SK-MEL-5 (cell line): ENCODE results near the gene LRRC41. TPM values are rescaled to one million over a fixed set of nuclear protein-coding genes. Genes with fewer than 3 reads are reported as not detected.

Source experiments
- DNase-seq: peaks from one replicate; pipeline ENCODE4 v3.0.0-alpha.2; 2016; ENCODE audit warnings: low read depth, low spot score
- in situ Hi-C: cut with HindIII; loops from 2 replicates; pipeline ENCODE4 v1.10.0; 2016; ENCODE audit warnings: low sequenced_read_pairs, high pct_unique_total_duplicates, low pct_unique_long_range_greater_than_20kb
- total RNA-seq: library from RNA; depleted of rRNA; stranded (reverse); fragments of >200 nt; shearing (Covaris generic); gene quantifications from 2 replicates; pipeline ENCODE4 v1.2.3, GENCODE V29; 2014

Gene LRRC41
- total RNA-seq, 1 experiment from 2014 or later: 42.8 TPM

DNA sequence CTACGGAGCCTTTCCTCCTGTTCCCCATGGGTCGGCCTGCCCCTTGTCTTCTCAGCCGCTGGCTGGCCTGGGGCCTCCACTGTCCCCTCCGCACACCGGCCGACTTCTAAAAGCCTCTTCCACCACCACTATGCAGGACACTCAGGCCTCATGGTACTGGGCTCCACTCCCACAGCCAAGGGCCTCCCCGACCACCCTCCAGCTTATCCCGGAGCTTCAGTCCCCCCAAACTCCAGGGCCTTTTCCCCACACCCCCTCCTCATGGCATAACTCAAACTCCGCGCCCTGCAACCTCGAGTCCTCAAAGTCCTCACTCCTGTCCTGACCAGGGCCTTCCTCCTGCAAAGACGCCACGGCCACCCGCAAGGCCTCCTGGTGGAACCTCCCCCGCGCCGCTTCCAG lies 2.0 kb downstream of the LRRC41 start:
- no peak for DNase-seq
- in situ Hi-C loops: no loop called here

DNA sequence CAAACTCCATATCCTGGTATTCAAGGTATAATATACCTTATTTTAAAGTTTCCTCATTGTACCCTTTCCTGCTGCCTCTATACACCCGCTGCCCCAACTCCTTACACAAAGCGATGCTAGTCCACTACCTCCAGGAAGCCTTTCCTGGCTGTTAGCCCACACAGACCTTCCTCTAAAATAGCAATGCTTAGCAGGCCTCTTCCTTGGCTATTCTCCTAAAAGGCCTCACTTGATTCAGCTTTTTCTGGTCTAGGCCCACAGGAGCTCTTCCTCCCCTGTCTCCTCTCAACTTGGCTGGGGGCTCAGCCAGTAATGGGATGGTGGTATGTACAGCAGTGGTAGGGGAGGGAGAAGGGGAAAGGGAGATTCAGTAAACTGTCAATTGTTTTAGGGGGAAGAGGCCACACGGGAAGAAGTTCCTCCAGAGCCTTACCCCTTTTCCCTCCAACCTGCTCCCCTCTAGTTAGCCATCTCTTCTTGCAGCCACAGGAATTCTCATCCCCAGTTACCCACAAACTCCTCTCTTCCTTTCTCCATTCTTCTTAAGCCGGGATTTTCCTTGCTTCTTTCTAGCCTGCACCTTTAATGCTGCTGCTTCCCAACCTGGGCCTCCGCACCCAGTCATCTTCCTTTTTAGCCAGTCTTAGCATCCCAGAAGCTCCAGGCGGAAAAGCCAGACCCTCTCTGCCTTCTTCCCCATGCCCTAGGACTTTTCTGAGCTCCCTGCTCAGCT lies 2.6 kb downstream of the LRRC41 start:
- no peak for DNase-seq
- in situ Hi-C loops: no loop called here

DNA sequence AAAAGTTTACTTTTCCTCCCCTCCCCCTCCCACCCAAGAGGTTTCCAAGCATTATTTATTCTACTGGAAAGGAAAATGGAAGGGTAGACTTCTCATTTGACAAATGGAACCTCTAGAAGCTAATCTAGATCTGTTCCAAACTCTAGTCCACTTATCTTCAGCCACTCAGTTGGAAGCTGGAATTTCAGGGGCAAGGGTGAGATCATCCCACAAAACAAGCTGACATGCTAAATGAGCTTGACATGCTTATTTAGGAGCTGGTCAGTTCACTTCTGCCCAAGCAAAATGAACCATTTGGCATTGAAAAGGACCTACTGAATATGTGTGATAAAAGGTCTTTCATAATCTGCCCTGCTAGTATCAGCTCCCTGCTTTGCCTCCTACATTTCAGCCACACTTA lies 5.0 kb downstream of the LRRC41 start:
- in situ Hi-C loops: no loop called here

DNA sequence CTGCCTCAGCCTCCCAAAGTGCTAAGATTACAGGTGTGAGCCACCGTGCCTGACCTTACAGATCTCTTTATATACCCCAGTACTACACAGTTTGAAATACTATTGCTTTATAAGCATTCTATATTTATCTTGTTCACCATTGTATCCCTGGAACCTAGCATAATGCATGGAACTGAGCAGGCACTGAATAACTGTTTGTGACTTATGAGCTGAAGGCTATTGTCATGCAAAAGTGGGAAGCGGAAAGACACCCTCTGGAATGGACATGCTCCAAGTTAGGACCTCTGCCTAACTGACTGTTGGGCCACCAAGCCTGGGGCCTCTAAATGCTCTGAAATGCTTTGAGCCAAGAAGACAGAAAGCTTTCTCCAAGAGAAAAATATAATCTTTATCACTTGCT lies 8.1 kb downstream of the LRRC41 start:
- no peak for DNase-seq
- in situ Hi-C loops: no loop called here

More for the DNA sequence above, 5.0 kb downstream of the LRRC41 start:
- DNase-seq: no peak

DNA sequence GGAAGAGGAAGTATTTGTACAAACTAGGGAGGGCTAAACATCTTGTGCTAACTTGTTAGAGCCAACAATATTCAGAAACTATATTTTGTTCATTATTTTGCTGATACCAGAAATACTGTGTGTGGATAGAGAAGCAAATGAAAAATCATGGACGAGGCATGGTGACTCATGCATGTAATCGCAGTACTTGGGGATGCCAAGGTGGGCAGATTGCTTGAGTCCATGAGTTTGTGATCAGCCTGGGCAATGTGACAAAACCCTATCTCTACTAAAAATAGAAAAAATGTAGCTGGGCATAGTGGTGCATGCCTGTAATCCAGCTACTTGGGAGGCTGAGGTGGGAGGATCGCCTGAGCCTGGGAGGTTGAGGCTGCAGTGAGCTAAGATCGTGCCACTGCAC lies 13.4 kb downstream of the LRRC41 start:
- no peak for DNase-seq
- in situ Hi-C loops: no loop called here

DNA sequence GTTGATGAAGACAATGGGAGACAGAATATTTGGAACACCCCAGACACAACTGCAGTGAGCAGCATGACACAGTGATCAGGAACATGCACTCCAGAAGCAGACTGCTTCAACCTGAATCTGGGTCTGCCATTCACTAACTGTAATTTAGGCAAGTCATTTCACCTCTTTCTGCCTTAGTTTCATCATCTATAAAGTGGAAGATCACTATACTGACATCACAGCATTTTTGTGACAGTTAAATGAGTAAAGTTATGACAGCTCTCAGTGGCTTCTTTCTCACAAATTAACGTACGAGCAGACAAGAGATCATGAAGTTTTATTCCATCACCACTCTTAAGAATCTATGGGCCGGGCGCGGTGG lies 14.3 kb downstream of the LRRC41 start:
- in situ Hi-C loops: no loop called here
- no peak for DNase-seq

DNA sequence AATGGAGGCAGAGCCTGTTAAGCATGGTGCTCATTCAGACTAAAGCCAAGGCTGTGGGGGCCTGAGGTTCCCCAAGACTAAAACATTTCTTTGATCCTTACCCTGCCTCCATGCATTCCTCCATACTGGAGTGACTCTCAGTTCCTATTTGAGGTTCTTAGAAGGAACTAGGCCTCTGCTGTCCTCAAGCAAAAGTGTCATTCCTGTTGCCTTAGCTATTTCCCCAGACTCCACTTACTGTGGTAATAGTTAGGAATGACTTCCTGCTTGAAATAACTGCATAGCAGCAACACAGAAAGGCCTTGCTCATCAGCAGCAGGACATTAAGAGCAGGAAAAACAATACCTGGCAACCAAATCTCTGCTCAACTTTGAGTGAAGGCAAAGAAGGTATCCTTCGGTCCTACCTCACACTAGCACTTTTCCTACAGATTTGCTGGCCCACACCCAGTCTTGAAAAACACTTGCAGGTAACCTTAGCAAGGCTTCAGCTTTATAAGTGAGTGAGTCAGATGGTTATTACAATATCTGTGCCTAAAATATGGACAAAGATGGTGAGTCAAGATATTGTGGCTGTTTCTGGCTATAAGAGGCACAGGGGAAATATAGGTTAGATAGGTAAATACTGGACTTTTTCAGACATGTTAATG lies 14.8 kb downstream of the LRRC41 start:
- DNase-seq: no peak
- in situ Hi-C loops: no loop called here

DNA sequence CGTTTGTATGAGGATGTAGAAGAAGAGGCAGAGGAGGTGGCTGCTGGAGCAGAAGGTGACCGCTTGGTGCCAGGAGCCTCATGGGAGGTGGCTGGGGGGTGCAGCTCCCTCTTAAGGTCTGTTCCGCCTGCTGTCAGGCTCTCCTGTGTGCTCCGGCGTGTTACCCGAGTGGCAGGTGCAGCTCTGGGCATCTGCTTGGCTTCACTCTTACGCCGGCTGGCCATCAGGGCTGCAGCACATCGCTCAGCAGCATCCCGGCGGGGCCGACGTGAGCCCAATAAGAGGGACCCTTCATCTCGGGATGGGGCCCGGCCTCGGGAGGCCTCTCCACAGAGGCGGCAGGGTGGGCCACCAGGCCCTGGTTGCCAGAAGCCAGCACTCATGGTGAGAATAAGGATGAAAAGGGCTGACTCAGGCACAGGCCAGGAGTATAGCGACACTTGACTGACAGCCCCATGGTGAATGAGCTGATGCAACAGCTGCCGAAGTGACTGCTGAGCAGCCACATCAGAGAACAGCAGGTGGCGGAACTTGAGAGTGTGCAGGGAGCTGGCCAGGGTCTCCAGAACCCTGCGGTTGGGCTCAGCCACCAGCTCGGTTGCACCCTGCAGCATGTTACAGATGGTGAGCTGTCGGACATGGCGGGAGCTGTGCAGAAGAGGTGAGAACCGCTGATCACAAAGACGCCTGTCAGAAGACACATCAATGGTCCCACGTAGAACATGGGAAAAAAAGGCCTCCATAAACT lies 17.5 kb downstream of the LRRC41 start:
- in situ Hi-C loops: no loop called here
- DNase-seq: no peak

DNA sequence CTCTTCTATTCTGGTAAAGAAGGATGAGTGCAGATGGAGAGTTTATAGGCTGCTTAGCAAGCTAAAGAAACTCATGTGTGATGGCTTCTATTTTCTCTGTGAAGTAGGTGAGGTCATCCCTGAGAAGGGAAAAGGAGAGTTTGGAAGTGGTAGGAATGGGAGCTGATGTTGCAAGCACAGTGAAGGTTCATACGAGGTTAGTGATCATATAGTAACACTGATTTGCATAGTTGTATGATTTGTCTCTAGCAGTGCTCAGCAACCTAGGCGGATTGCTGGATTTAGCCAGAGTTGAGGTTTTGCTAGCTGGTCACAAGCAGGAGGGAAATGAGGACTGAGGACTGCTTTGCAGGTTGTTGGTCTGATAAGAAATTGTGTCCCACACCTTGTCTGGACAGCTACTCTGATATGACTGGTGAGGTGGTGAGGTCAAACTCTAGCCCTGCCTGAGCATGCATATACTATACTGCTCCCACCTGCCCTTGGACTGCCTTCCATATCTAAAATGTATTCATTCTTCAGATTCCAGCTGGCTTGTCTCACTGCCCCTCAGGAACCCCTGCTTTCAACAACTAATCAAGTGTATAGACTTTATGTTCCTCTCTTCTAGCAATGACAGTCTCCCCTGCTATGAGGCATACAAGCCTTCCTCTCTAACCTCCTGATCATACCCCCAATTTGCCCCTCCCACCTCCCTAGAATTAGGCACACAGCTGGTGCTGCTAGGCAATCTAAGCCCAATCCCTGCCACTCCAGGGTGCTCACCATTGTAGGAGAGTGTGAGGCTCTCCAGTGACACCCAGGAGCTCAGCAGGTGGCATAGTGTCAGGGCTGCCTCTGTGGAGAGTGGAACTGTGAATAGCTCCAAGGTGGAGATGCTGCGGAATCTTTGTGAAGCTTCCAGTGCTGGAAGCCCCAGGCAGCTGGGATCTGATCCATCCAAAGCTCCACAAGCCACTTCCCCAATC lies 18.5 kb downstream of the LRRC41 start:
- in situ Hi-C loops: no loop called here
- DNase-seq: no peak

DNA sequence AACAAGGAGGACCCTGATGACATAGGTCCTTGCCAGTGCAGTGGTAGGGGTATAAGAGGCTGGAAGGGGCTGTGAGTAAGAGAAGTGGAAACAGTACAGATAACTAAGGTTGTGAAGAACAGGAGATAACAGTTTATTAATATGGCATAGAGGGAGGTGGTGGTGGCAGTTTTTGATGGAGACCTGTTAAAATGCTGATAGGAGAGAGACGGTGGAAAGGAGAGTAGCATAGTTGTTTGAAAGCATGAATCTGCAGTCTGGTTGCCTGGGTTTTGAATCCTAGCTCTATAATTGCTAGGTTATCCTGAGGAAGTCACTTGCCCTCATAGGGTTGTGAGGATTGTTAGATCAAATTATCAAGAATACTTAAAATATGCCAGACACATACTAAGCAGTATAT lies 19.4 kb downstream of the LRRC41 start:
- in situ Hi-C loops: no loop called here
- DNase-seq: no peak

DNA sequence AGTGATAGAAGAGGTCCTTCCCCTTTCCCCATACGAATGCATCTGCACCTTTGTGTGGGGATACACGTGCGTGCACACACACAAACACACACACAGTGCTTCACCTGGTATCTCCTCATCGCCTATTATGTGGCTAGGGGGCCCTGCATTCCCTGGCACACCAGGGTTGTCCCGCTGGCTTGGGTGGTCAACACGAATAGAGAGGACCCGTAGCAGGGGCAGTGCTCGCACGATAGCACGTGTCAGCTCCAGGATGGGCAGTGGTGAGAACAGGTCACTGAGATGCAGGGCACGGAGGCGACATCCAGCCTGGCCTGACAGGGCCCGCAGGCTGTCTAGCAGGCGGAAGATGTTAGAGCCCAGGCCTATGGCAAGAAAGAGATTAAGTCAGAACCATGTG lies 22.4 kb downstream of the LRRC41 start:
- DNase-seq: no peak
- in situ Hi-C loops: no loop called here

DNA sequence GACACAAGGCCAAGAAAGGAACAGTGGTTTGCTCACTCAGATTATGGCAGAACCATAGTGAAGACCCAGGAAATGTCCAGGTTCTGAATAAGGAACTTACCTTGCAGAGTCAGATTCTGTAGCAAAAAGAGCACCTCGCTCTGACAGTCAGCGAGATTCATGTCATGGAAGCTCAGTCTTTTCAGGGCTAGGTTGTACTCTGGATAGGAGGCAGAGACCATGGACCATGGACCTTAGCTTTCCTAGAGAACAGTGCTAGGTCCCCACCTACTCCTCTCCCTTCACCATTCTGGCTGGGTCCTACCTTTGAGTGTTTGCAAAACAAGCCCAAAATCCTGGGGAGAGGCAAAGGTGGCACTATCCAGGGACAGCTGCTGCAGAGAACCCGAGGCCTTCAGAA lies 23.3 kb downstream of the LRRC41 start:
- DNase-seq: no peak
- in situ Hi-C loops: no loop called here

DNA sequence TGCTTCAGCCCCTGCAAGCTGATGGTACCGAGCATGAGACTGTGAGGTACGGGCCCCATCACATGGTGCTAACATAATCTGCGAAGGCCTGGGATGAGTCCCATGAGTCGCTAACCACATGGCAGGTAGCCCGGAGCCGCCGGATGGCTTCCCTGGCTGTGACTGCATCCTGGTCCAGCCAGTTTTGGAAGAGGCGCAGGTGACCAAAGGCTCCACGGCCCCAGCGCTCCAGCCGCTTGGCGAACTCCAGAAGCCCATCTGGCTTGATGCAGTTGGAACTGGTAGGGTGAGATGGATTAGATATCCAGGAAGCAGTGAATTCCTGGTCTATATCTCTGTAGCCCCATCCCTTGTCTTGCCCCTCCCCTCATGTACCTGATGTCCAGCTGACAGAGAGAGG lies 24.6 kb downstream of the LRRC41 start:
- in situ Hi-C loops: no loop called here
- DNase-seq: no peak

DNA sequence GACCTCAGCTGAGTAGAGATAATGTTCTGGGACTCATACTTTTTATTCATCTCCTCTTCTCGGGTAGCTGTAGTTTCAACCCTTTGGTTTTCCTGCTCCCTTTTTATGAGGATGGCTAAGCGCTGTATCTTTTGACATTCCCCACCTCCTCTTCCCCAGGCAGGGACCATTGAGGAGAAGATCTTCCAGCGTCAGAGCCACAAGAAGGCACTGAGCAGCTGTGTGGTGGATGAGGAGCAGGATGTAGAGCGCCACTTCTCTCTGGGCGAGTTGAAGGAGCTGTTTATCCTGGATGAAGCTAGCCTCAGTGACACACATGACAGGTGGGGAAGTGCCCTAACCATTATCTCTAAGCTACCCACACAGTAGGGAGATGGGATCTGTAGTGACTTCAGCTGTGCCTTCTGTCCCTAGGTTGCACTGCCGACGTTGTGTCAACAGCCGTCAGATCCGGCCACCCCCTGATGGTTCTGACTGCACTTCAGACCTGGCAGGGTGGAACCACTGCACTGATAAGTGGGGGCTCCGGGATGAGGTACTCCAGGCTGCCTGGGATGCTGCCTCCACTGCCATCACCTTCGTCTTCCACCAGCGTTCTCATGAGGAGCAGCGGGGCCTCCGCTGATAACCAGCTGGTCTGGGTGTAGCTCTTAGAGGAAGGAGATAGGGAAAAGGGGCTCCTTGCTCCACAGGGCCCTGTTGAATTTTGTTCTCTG lies 25.6 kb downstream of the LRRC41 start:
- in situ Hi-C loops: no loop called here
- no peak for DNase-seq

DNA sequence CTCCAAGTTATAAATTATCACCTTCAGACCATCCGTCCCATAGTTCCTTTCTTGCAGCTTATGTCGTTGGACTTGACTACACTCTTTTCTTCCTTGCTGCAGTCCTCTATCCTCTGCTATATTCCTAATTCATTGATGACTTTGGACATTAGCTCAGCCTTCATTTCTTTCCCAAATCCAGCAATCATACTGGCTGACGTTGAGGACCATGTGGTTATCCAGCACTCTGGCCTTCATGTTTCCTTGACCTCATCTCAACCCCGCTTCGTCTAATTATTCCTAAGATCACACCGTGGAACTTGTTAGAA lies 28.4 kb downstream of the LRRC41 start:
- DNase-seq: no peak
- in situ Hi-C loops: no loop called here

DNA sequence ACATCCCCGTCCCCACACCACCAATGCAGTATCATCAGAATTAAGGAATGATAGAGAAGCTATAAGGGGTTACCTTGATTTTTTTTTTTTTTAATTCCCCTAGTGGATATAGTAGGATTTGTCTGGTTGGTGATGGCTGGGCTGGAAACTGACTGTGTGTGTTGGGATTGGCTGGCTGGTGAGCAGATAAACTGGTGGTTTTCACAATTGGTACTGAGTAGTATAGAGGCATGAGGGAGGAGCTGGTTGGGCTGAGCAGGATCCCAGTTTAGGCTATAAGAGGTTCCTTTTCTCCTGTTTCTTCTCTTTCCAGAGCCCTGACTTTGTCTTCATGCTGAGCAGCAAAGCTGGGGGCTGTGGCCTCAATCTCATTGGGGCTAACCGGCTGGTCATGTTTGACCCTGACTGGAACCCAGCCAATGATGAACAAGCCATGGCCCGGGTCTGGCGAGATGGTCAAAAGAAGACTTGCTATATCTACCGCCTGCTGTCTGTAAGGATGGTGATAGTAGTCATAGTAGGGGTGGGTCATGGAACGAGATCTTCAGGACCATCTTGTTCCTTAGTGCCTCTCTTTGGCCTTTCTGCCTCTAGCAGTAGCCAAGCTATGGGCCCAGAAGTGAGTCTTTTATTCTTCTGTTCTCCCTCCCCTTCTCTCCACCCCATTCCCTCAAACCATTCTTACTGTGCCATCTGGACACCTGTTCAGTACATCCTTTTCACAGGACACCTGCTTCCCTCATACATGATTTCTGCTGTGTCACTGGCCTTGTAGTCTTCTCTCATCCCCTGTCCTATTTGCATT lies 29.0 kb downstream of the LRRC41 start:
- peak; percentile 24 for DNase-seq
- in situ Hi-C loops: no loop called here

DNA sequence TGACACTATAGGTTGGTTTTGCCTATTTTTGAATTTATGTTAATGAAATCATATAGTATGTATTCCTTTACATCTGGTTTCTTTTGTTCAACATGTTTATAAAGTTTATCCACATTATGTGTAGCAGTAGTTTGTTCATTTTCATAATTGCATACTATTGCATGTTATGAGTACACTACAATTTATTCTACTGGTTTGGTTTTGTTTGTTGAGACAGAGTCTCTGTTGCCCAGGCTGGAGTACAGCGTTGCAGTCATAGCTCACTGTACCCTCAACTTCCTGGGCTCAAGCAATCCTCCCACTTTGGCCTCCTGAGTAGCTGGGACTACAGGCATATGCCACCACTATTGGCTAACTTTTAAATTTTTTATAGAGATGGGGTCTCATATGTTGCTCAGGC lies 34.8 kb downstream of the LRRC41 start:
- in situ Hi-C loops: no loop called here
- no peak for DNase-seq
